Erythroblast (primary cell): ENCODE data around the gene CNTNAP5.

ENCODE experiments used
- GATA1 ChIP-seq: IDR thresholded peaks from 2 replicates; pipeline ENCODE4 v1.6.1; 2011; ENCODE audit warnings: low read depth, mild to moderate bottlenecking, control low read depth, low read length, moderate library complexity
- POLR2A ChIP-seq: IDR thresholded peaks from 2 replicates; pipeline ENCODE4 v1.6.1; 2011; ENCODE audit warnings: mild to moderate bottlenecking, low read length

DNA sequence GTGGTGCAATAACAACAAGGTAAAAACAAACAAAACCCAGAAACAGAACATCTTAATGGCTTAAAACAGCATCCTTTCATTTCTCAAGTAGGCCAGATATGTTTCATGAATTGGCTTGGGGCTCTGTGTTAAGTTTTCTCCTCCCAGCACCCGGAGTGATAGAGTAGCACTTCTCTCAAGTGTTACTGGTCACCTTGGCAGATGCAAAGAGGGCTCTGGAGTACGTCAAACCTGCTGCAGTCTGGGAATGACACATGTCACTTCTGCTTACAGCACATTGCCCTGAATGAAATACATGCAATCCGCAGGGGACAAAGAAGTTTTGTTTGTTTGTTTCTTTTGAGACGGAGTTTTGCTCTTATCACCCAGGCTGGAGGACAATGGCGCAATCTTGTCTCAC, 639.3 kb downstream of the CNTNAP5 start:
- no peak for TF ChIP-seq POLR2A
- no peak for TF ChIP-seq GATA1
